HepG2 (cell line): ENCODE measurements around the gene B3GNT9. TPM values are rescaled to one million over a fixed set of nuclear protein-coding genes. Genes with fewer than 3 reads are reported as not detected.

Experiments used
- ELF1 ChIP-seq: sonication (generic); formaldehyde crosslinking; IDR thresholded peaks from 2 replicates; pipeline ENCODE4 v1.4.0; 2020; ENCODE audit warnings: missing genetic modification reagents
- MAFG ChIP-seq: sonication (generic); formaldehyde crosslinking; IDR thresholded peaks from 2 replicates; pipeline ENCODE4 v1.5.1; 2020; ENCODE audit warnings: mild to moderate bottlenecking, missing genetic modification reagents
- MAZ ChIP-seq, 2 experiments: sonication (generic) in 1 of 2; formaldehyde crosslinking in 1 of 2; IDR thresholded peaks; 2 replicates each; pipeline versions ENCODE4 v1.5.0 to v1.6.1; 2012 to 2020; ENCODE audit warnings: low read depth in 2 of 2, mild to moderate bottlenecking in 2 of 2, borderline replicate concordance in 1 of 2, improper control_type of control experiment in 1 of 2, low read length in 1 of 2, missing genetic modification reagents in 1 of 2, moderate library complexity in 1 of 2
- MLLT10 ChIP-seq: sonication (generic); formaldehyde crosslinking; IDR thresholded peaks from 2 replicates; pipeline ENCODE4 v1.4.0; 2020; ENCODE audit warnings: missing genetic modification reagents
- ZNF460 ChIP-seq: sonication (generic); formaldehyde crosslinking; IDR thresholded peaks from 2 replicates; pipeline ENCODE4 v1.5.1; 2020; ENCODE audit warnings: missing genetic modification reagents, mild to moderate bottlenecking, borderline replicate concordance
- polyA plus RNA-seq, 8 experiments: library from polyadenylated mRNA; depleted of rRNA in 3 of 8; stranded (reverse) in 7 of 8; unstranded in 1 of 8; fragments of >200 nt; fragmentation: Illumina TruSeq in 4 of 8; extraction: Trizol in 4 of 8; gene quantifications; 2 replicates each; pipeline versions ENCODE4 v1.2.1 to v1.2.3, GENCODE V29; 2011 to 2016; ENCODE audit warnings: low read depth in 4 of 8, missing spikeins in 1 of 8, mixed read lengths in 1 of 8; ENCODE audit not compliant: insufficient read depth in 1 of 8
- total RNA-seq, 5 experiments: library from RNA; depleted of rRNA; stranded (reverse); fragments of >200 nt; fragmentation: Illumina TruSeq; extraction: Trizol; gene quantifications; 2 replicates each; pipeline ENCODE4 v1.2.3, GENCODE V29; 2016; ENCODE audit warnings: low read depth in 1 of 5
- TF ChIP-seq, protein P1 (sequence below): sonication (generic); formaldehyde crosslinking; IDR thresholded peaks from 2 replicates; pipeline ENCODE4 v1.5.0; 2020; ENCODE audit warnings: mild to moderate bottlenecking, missing genetic modification reagents, borderline replicate concordance
- TF ChIP-seq, protein P2 (sequence below): sonication (generic); formaldehyde crosslinking; IDR thresholded peaks from 2 replicates; pipeline ENCODE4 v1.5.1; 2020; ENCODE audit warnings: mild to moderate bottlenecking, missing genetic modification reagents, borderline replicate concordance
- TF ChIP-seq, protein P3 (sequence below), 2 experiments: fragments of 450-650 bp in 1 of 2; sonication (generic) in 1 of 2; formaldehyde crosslinking in 1 of 2; IDR thresholded peaks; 2 replicates each; pipeline versions ENCODE4 v1.6.1 to v1.8.0; 2016 to 2022; ENCODE audit warnings: antibody characterized with exemption in 1 of 2, mild to moderate bottlenecking in 1 of 2, missing genetic modification reagents in 1 of 2

The B3GNT9 gene
- total and polyA plus RNA-seq, 2 of the 13 experiments (the other 11 are each of a cell fraction or from before 2014, with no cell fraction given), result 1.5 to 3.1 TPM

DNA sequence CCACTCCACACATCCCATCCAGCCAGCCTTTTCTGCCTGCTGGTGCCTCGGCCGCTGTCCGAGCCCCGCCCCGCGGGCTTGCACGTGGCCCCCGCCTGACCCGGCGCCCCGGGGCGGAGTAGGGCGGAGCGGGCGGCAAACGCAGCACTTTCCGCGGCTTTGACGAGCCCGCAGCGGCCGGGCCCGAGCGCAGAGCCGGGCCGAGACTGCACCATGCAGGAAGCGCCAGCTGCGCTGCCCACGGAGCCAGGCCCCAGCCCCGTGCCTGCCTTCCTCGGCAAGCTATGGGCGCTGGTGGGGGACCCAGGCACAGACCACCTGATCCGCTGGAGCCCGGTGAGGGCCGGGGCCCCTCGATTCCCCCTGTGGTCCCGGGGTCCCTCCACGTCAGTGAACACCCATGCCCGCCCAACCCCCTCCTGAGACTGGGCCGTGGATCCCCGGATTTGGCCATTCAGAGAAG is 13.8 kb upstream of the B3GNT9 start, which contains the start of gene HSF4 (continued):
- TF ChIP-seq, protein P1, sequence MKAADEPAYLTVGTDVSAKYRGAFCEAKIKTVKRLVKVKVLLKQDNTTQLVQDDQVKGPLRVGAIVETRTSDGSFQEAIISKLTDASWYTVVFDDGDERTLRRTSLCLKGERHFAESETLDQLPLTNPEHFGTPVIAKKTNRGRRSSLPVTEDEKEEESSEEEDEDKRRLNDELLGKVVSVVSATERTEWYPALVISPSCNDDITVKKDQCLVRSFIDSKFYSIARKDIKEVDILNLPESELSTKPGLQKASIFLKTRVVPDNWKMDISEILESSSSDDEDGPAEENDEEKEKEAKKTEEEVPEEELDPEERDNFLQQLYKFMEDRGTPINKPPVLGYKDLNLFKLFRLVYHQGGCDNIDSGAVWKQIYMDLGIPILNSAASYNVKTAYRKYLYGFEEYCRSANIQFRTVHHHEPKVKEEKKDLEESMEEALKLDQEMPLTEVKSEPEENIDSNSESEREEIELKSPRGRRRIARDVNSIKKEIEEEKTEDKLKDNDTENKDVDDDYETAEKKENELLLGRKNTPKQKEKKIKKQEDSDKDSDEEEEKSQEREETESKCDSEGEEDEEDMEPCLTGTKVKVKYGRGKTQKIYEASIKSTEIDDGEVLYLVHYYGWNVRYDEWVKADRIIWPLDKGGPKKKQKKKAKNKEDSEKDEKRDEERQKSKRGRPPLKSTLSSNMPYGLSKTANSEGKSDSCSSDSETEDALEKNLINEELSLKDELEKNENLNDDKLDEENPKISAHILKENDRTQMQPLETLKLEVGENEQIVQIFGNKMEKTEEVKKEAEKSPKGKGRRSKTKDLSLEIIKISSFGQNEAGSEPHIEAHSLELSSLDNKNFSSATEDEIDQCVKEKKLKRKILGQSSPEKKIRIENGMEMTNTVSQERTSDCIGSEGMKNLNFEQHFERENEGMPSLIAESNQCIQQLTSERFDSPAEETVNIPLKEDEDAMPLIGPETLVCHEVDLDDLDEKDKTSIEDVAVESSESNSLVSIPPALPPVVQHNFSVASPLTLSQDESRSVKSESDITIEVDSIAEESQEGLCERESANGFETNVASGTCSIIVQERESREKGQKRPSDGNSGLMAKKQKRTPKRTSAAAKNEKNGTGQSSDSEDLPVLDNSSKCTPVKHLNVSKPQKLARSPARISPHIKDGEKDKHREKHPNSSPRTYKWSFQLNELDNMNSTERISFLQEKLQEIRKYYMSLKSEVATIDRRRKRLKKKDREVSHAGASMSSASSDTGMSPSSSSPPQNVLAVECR (CRISPR knock-in tag), result peak; percentile 81; the same call in 1 of the 2 replicates
- TF ChIP-seq ZNF460 (CRISPR knock-in tag) (no peak), MLLT10 (no peak), ELF1 (CRISPR knock-in tag) (peak; percentile 27; the same call in 1 of the 2 replicates), MAZ (IDR thresholded peaks at IDR 0.05; ENCODE audit: borderline replicate concordance, low read depth, low read length) (peak; percentile 61; the same call in 1 of the 2 replicates), MAZ (CRISPR knock-in tag; IDR thresholded peaks at IDR 0.05; ENCODE audit: low read depth) (peak; percentile 90), MAFG (CRISPR knock-in tag) (no peak)
- TF ChIP-seq, protein P2, sequence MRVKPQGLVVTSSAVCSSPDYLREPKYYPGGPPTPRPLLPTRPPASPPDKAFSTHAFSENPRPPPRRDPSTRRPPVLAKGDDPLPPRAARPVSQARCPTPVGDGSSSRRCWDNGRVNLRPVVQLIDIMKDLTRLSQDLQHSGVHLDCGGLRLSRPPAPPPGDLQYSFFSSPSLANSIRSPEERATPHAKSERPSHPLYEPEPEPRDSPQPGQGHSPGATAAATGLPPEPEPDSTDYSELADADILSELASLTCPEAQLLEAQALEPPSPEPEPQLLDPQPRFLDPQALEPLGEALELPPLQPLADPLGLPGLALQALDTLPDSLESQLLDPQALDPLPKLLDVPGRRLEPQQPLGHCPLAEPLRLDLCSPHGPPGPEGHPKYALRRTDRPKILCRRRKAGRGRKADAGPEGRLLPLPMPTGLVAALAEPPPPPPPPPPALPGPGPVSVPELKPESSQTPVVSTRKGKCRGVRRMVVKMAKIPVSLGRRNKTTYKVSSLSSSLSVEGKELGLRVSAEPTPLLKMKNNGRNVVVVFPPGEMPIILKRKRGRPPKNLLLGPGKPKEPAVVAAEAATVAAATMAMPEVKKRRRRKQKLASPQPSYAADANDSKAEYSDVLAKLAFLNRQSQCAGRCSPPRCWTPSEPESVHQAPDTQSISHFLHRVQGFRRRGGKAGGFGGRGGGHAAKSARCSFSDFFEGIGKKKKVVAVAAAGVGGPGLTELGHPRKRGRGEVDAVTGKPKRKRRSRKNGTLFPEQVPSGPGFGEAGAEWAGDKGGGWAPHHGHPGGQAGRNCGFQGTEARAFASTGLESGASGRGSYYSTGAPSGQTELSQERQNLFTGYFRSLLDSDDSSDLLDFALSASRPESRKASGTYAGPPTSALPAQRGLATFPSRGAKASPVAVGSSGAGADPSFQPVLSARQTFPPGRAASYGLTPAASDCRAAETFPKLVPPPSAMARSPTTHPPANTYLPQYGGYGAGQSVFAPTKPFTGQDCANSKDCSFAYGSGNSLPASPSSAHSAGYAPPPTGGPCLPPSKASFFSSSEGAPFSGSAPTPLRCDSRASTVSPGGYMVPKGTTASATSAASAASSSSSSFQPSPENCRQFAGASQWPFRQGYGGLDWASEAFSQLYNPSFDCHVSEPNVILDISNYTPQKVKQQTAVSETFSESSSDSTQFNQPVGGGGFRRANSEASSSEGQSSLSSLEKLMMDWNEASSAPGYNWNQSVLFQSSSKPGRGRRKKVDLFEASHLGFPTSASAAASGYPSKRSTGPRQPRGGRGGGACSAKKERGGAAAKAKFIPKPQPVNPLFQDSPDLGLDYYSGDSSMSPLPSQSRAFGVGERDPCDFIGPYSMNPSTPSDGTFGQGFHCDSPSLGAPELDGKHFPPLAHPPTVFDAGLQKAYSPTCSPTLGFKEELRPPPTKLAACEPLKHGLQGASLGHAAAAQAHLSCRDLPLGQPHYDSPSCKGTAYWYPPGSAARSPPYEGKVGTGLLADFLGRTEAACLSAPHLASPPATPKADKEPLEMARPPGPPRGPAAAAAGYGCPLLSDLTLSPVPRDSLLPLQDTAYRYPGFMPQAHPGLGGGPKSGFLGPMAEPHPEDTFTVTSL, result 0 out of 2 replicates have a peak, but pooled peaks have one; percentile 22
- TF ChIP-seq, protein P3, sequence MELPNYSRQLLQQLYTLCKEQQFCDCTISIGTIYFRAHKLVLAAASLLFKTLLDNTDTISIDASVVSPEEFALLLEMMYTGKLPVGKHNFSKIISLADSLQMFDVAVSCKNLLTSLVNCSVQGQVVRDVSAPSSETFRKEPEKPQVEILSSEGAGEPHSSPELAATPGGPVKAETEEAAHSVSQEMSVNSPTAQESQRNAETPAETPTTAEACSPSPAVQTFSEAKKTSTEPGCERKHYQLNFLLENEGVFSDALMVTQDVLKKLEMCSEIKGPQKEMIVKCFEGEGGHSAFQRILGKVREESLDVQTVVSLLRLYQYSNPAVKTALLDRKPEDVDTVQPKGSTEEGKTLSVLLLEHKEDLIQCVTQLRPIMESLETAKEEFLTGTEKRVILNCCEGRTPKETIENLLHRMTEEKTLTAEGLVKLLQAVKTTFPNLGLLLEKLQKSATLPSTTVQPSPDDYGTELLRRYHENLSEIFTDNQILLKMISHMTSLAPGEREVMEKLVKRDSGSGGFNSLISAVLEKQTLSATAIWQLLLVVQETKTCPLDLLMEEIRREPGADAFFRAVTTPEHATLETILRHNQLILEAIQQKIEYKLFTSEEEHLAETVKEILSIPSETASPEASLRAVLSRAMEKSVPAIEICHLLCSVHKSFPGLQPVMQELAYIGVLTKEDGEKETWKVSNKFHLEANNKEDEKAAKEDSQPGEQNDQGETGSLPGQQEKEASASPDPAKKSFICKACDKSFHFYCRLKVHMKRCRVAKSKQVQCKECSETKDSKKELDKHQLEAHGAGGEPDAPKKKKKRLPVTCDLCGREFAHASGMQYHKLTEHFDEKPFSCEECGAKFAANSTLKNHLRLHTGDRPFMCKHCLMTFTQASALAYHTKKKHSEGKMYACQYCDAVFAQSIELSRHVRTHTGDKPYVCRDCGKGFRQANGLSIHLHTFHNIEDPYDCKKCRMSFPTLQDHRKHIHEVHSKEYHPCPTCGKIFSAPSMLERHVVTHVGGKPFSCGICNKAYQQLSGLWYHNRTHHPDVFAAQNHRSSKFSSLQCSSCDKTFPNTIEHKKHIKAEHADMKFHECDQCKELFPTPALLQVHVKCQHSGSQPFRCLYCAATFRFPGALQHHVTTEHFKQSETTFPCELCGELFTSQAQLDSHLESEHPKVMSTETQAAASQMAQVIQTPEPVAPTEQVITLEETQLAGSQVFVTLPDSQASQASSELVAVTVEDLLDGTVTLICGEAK (IDR thresholded peaks at IDR 0.05), result no peak
- TF ChIP-seq, protein P3 (CRISPR knock-in tag; IDR thresholded peaks at IDR 0.05), result no peak
